K562 (cell line): ENCODE results near the gene ZCRB1. TPM values are rescaled to one million over a fixed set of nuclear protein-coding genes. Genes with fewer than 3 reads are reported as not detected.

Source experiments
- ATAC-seq: fragments of 200-7000 bp; cut with Tn5 transposase; 3 replicates; pipeline ENCODE4 v1.9.1; 2020; ENCODE audit warnings: moderate library complexity
- BruUV-seq: library from RNA; stranded (reverse); fragments of 400-500 nt; replicated peaks from 2 replicates; lab custom pipeline; 2021; lab: Mats Ljungman, UMichigan
- CTCF ChIA-PET: fragments of 300-600 bp; formaldehyde crosslinking; extraction: SDS; loops from one replicate; lab custom pipeline; 2021; ENCODE audit warnings: low intra/inter-chr PET ratio; lab: Yijun Ruan, JAX
- POLR2A ChIA-PET: fragments of 300-600, 350-650 bp; sonication (Branson Sonifier 250); formaldehyde crosslinking; extraction: SDS; loops from one replicate; lab custom pipeline; 2021; ENCODE audit warnings: antibody characterized with exemption, inconsistent platforms; lab: Yijun Ruan, JAX
- DNase-seq, 4 experiments: peaks; one replicate each; pipeline versions ENCODE4 v3.0.0 to v3.0.0-alpha.2; 2011 to 2018; ENCODE audit warnings: low spot score in 3 of 4, mixed read lengths in 3 of 4; ENCODE audit errors: extremely low read depth in 1 of 4
- FAIRE-seq: peaks from 2 replicates; lab custom pipeline; 2011; peaks lifted over from hg19 to GRCh38; lab: Jason Lieb, UNC
- H2AFZ ChIP-seq: 2 replicates; pipeline ENCODE4 v1.6.0; 2011; ENCODE audit warnings: low read depth, low read length, control low read depth, inconsistent platforms
- H3K27ac ChIP-seq: fragments of 200-600 bp; 3 replicates; pipeline ENCODE4 v1.8.0; 2011; ENCODE audit warnings: low read depth, mild to moderate bottlenecking, control low read depth, inconsistent platforms, low read length, moderate library complexity, mixed read lengths; ENCODE audit errors: extremely low read depth
- H3K27me3 ChIP-seq, 2 experiments: fragments of 300-600 bp in 1 of 2; 2 replicates in 1 of 2; 3 replicates in 1 of 2; pipeline versions ENCODE4 v1.6.0 to v1.8.0; 2011; ENCODE audit warnings: inconsistent platforms in 2 of 2, low read length in 2 of 2, mild to moderate bottlenecking in 1 of 2, mixed read lengths in 1 of 2, moderate library complexity in 1 of 2; ENCODE audit not compliant: control insufficient read depth in 2 of 2, insufficient read depth in 2 of 2
- H3K36me3 ChIP-seq: fragments of 300-600 bp; 3 replicates; pipeline ENCODE4 v1.8.0; 2011; ENCODE audit warnings: mild to moderate bottlenecking, low read length, inconsistent platforms; ENCODE audit not compliant: control insufficient read depth, insufficient read depth
- H3K4me1 ChIP-seq, 2 experiments: fragments of 200-600 bp in 1 of 2; replicated peaks in 1 of 2; 2 replicates in 1 of 2; 3 replicates in 1 of 2; pipeline versions ENCODE4 v1.5.1 to v1.8.0; 2011; ENCODE audit warnings: inconsistent platforms in 2 of 2, low read length in 2 of 2, mild to moderate bottlenecking in 1 of 2, mixed read lengths in 1 of 2, moderate library complexity in 1 of 2; ENCODE audit not compliant: control insufficient read depth in 2 of 2, insufficient read depth in 2 of 2
- H3K4me2 ChIP-seq: 2 replicates; pipeline ENCODE4 v1.6.1; 2011; ENCODE audit warnings: low read length, control low read depth, inconsistent platforms, mixed read lengths; ENCODE audit not compliant: insufficient read depth
- H3K4me3 ChIP-seq: fragments of 200-600 bp; sonication (generic), shearing (Covaris generic); 2 replicates; pipeline ENCODE4 v1.5.1; 2016; ENCODE audit warnings: control low read depth, inconsistent platforms
- H3K79me2 ChIP-seq: fragments of 200-600 bp; 3 replicates; pipeline ENCODE4 v1.8.0; 2011; ENCODE audit warnings: low read length, inconsistent platforms; ENCODE audit not compliant: control insufficient read depth, insufficient read depth
- H3K9ac ChIP-seq, 2 experiments: 2 replicates each; pipeline versions ENCODE4 v1.6.0 to v1.6.1; 2011; ENCODE audit warnings: low read depth in 2 of 2, low read length in 2 of 2, control low read depth in 1 of 2, inconsistent platforms in 1 of 2, mild to moderate bottlenecking in 1 of 2, mixed read lengths in 1 of 2; ENCODE audit not compliant: insufficient read depth in 1 of 2
- H3K9me1 ChIP-seq: one replicate; pipeline ENCODE4 v1.6.0; 2011; ENCODE audit warnings: inconsistent platforms, mild to moderate bottlenecking, low read length, moderate library complexity; ENCODE audit not compliant: control insufficient read depth, insufficient read depth
- H3K9me3 ChIP-seq: replicated peaks from 2 replicates; pipeline ENCODE4 v1.5.1; 2011; ENCODE audit warnings: low read depth, low read length, inconsistent platforms; ENCODE audit not compliant: control insufficient read depth, insufficient read depth
- H4K20me1 ChIP-seq: replicated peaks from 2 replicates; pipeline ENCODE4 v1.6.1; 2011; ENCODE audit warnings: low read length, inconsistent platforms, mixed read lengths; ENCODE audit not compliant: control insufficient read depth, insufficient read depth
- CBFB ChIP-seq: sonication (generic); formaldehyde crosslinking; IDR thresholded peaks from 2 replicates; pipeline ENCODE4 v1.4.0; 2020; ENCODE audit warnings: mild to moderate bottlenecking, missing genetic modification reagents
- ETV1 ChIP-seq: fragments of 450-650 bp; conservative IDR thresholded peaks from 2 replicates; pipeline ENCODE4 v1.6.1; 2016; ENCODE audit warnings: missing genetic modification characterization, control low read depth, low read depth, missing compliant biosample characterization
- GTF2A2 ChIP-seq: IDR thresholded peaks from 2 replicates; pipeline ENCODE4 v1.6.1; 2016; ENCODE audit warnings: mild to moderate bottlenecking, missing genetic modification characterization, missing compliant biosample characterization
- NCOR1 ChIP-seq: fragments of 450-650 bp; IDR thresholded peaks from 2 replicates; pipeline ENCODE4 v1.6.1; 2016; ENCODE audit warnings: mild to moderate bottlenecking, moderate library complexity
- SMARCA4 ChIP-seq: fragments of 450-650 bp; IDR thresholded peaks from 2 replicates; pipeline ENCODE4 v1.6.1; 2016
- SMARCB1 ChIP-seq: IDR thresholded peaks from 2 replicates; pipeline ENCODE4 v1.6.1; 2011; ENCODE audit warnings: improper control_type of control experiment, low read depth; ENCODE audit not compliant: insufficient read length
- SPI1 ChIP-seq: IDR thresholded peaks from 2 replicates; pipeline ENCODE4 v1.6.1; 2011; ENCODE audit warnings: low read depth, low read length, control low read depth, borderline replicate concordance
- STAT5A ChIP-seq: IDR thresholded peaks from 2 replicates; pipeline ENCODE4 v1.6.1; 2012; ENCODE audit warnings: low read length, inconsistent platforms, borderline replicate concordance
- ZFX ChIP-seq: sonication (generic); formaldehyde crosslinking; IDR thresholded peaks from 2 replicates; pipeline ENCODE4 v1.8.0; 2022; ENCODE audit warnings: mild to moderate bottlenecking, missing genetic modification reagents, moderate library complexity
- ZNF384 ChIP-seq: IDR thresholded peaks from 2 replicates; pipeline ENCODE4 v1.6.1; 2012; ENCODE audit warnings: low read depth, low read length, improper control_type of control experiment
- ZNF41 ChIP-seq: fragments of 250-450 bp; sonication (Bioruptor Pico); conservative IDR thresholded peaks from 2 replicates; pipeline ENCODE4 v1.4.0; 2020; ENCODE audit warnings: mild to moderate bottlenecking
- ZZZ3 ChIP-seq: fragments of 450-650 bp; IDR thresholded peaks from 2 replicates; pipeline ENCODE4 v1.6.1; 2016; ENCODE audit warnings: antibody characterized with exemption, mild to moderate bottlenecking, moderate library complexity
- WGBS: fragments of 100-300 bp; shearing (Covaris generic); methylation state at CpG from one replicate; pipeline ENCODE4 v1.1.6; 2016; ENCODE audit warnings: low coverage, mixed read lengths; ENCODE audit not compliant: insufficient coverage; ENCODE audit errors: missing lambda C conversion rate; 5-methylcytosine and 5-hydroxymethylcytosine counted together
- in situ Hi-C: fragments of 300-500 bp; cut with MboI; formaldehyde crosslinking; loops from 4 replicates; pipeline ENCODE4 v1.15.0; 2018; ENCODE audit warnings: inconsistent platforms, mixed read lengths
- intact Hi-C: fragments of 100-400 bp; cut with micrococcal nuclease; formaldehyde crosslinking; loops from 2 replicates; pipeline ENCODE4 v1.14.2; 2022
- polyA plus RNA-seq, 8 experiments: library from polyadenylated mRNA; depleted of rRNA in 4 of 8; stranded (reverse) in 5 of 8; unstranded in 3 of 8; fragments of >200 nt; fragmentation: Nextera tagmentation in 2 of 8; fragmentation: Illumina TruSeq in 1 of 8; extraction: Ambion mirVana in 2 of 8; extraction: Trizol in 1 of 8; gene quantifications; 2 replicates each; pipeline versions ENCODE4 v1.2.1 to v1.2.3, GENCODE V29; 2011 to 2014; ENCODE audit warnings: inconsistent platforms in 1 of 8, missing spikeins in 1 of 8
- total RNA-seq, 7 experiments: library from RNA; depleted of rRNA in 6 of 7; stranded (reverse); fragments of >200 nt in 6 of 7; fragmentation: Illumina TruSeq in 2 of 7; extraction: Trizol in 2 of 7; gene quantifications; 2 replicates each; pipeline versions ENCODE4 v1.2.1 to v1.2.3, GENCODE V29; 2011 to 2021; ENCODE audit warnings: low replicate concordance in 1 of 7

ZCRB1 gene
- total and polyA plus RNA-seq, 9 of the 15 experiments (the other 6 are each of a cell fraction or from before 2014, with no cell fraction given) = 36.0 to 102 (median 51.0) TPM

GRCh38 chr12:42284876-42285275 is 41.0 kb downstream of the ZCRB1 start:
- Histone ChIP-seq H4K20me1 (no peaks in the 10 kb centered on the region), H3K4me3 (no peak overlapping the region), H3K9me1 (no peaks in the 10 kb centered on the region), H2AFZ (no peak overlapping the region), H3K9ac (no peak overlapping the region)
- DNase-seq = no peak
- no peak for ATAC-seq
- intact Hi-C loops (no loop called here), in situ Hi-C loops (no loop called here)
- 25% methylated on average over 2 of the region's 2 CpGs for WGBS
- POLR2A ChIA-PET = interaction anchor here (1.8 kb wide), 1 partner anchor 9 kb away, joined by 5 read pairs; no protein-coding TSS in a partner anchor
- TF ChIP-seq ZFX (CRISPR knock-in tag) (no peak), GTF2A2 (tag) (no peak), SMARCA4 (no peak), SMARCB1 (no peak), STAT5A (no peak), ZZZ3 (no peak)
- TF ChIP-seq, all 486 proteins: peak for 0
- no peak overlapping the region for H3K27ac ChIP-seq
- no peak overlapping the region for H3K4me2 ChIP-seq
- peaks cover 15 to 25% of the 10 kb centered on the region in 2 experiments; a peak in 4 of 5 replicates for H3K27me3 ChIP-seq
- CTCF ChIA-PET = no interaction called here
- BruUV-seq = no TSS peak
- H3K9me3 ChIP-seq = no peaks in the 10 kb centered on the region
- FAIRE-seq = no peak
- no peaks in the 10 kb centered on the region for H3K79me2 ChIP-seq
- no peaks in the 10 kb centered on the region for H3K36me3 ChIP-seq
- H3K4me1 ChIP-seq = peaks cover 0 to 3% of the 10 kb centered on the region in 2 experiments; a peak in 2 of 5 replicates

GRCh38 chr12:42284157-42284556 is 41.7 kb downstream of the ZCRB1 start:
- ChIA-PET CTCF (no interaction called here), POLR2A (interaction anchor here (1.8 kb wide), 1 partner anchor 10 kb away, joined by 5 read pairs; no protein-coding TSS in a partner anchor)
- FAIRE-seq = no peak
- intact Hi-C loops (no loop called here), in situ Hi-C loops (no loop called here)
- H2AFZ ChIP-seq = no peak overlapping the region
- H3K9ac ChIP-seq = no peak overlapping the region
- peaks cover 0 to 3% of the 10 kb centered on the region in 2 experiments; a peak in 2 of 5 replicates for H3K4me1 ChIP-seq
- no peaks in the 10 kb centered on the region for H3K79me2 ChIP-seq
- H3K27ac ChIP-seq = no peak overlapping the region
- ATAC-seq = no peak
- H3K4me2 ChIP-seq = no peak overlapping the region
- no TSS peak for BruUV-seq
- no peak overlapping the region for H3K4me3 ChIP-seq
- no peaks in the 10 kb centered on the region for H4K20me1 ChIP-seq
- no peaks in the 10 kb centered on the region for H3K9me1 ChIP-seq
- peaks cover 15 to 25% of the 10 kb centered on the region in 2 experiments; a peak in 4 of 5 replicates for H3K27me3 ChIP-seq
- no peak for TF ChIP-seq CBFB (CRISPR knock-in tag)
- TF ChIP-seq NCOR1 = no peak
- peak; percentile 91 for TF ChIP-seq SPI1
- no peak for TF ChIP-seq ETV1 (tag)
- no peak for TF ChIP-seq ZNF41 (CRISPR knock-in tag)
- 0 out of 2 replicates have a peak, but pooled peaks have one; percentile 18 for TF ChIP-seq ZNF384
- 0% methylated on average over 1 of the region's 1 CpG for WGBS
- H3K36me3 ChIP-seq = no peaks in the 10 kb centered on the region
- no peak for DNase-seq
- H3K9me3 ChIP-seq = no peaks in the 10 kb centered on the region
